NCI-H345 treated with DMSO at 0.1 percent for 48 hours (cell line): ENCODE results near the gene B4GALT3.

Experiments
- DNase-seq: peaks from one replicate; lab custom pipeline; 2025; ENCODE audit not compliant: unreplicated experiment; lab: John Stamatoyannopoulos, UW

B4GALT3 gene

GRCh38 chr1:161130266-161130665 is 47.0 kb downstream of the B4GALT3 start:
- no peak for DNase-seq

- DNase-seq: no peak
Measured at GRCh38 chr1:161128591-161129420, 48.5 kb downstream of the B4GALT3 start.

- no peak for DNase-seq
Measured at GRCh38 chr1:161127649-161128048, 49.7 kb downstream of the B4GALT3 start.

GRCh38 chr1:161122967-161123366 is 54.3 kb downstream of the B4GALT3 start:
- no peak for DNase-seq

GRCh38 chr1:161121834-161122233 is 55.5 kb downstream of the B4GALT3 start:
- DNase-seq: no peak
